ENCODE measurements around the gene DCAF17. TPM values are rescaled to one million over a fixed set of nuclear protein-coding genes. Genes with fewer than 3 reads are reported as not detected.

The DCAF17 gene
- total and polyA plus RNA-seq, 2 donors (not counting 1 experiment from before 2014, with no cell fraction given): 8.8 to 29.4 TPM

DNA sequence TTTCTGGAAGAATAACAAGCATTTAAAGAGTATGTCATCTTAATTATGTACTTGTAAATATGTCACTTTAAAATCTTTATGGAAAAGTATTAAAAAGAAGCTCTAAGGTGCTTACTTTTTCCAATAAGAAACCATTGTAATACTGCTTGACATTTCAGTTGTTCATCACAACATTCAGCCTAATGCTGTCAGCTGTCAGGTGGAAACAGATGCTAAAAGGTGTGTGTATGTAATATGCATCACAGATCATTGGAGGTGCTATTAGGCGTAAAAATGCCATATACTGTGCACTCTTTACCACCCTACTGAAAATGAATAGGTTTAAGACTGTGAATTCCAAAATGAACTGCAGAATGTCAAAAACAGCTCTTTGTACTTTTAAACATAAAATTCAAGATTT, 40.5 kb upstream of the DCAF17 start:
- Histone ChIP-seq H2AFZ (ENCODE audit: insufficient read depth, low read depth, low read length, poor library complexity, severe bottlenecking) (no peak overlapping the region), H3K27ac (ENCODE audit: low read length in 2 of 2) (no peak overlapping the region), H3K4me3 (ENCODE audit: control extremely low read depth in 1 of 5, extremely low read depth in 1 of 5, insufficient read depth in 1 of 5, low read depth in 2 of 5, low read length in 4 of 5) (no peak overlapping the region), H4K20me1 (ENCODE audit: control insufficient read depth, insufficient read depth, low read length, poor library complexity, severe bottlenecking) (no peaks in the 10 kb centered on the region), H3K9ac (ENCODE audit: low read length) (no peak overlapping the region), H3K27me3 (replicated peaks in 1 of 4; ENCODE audit: control extremely low read depth in 1 of 4, control insufficient read depth in 3 of 4, insufficient read depth in 4 of 4, low read length in 3 of 4) (no peaks in the 10 kb centered on the region), H3K9me3 (ENCODE audit: control extremely low read depth in 1 of 3, control insufficient read depth in 2 of 3, insufficient read depth in 1 of 3, low read length in 2 of 3) (peaks cover 0 to 1% (median 0%) of the 10 kb centered on the region in 3 donors), H3K4me2 (replicated peaks; ENCODE audit: low read depth, low read length, poor library complexity, severe bottlenecking) (no peak overlapping the region), H3K79me2 (ENCODE audit: control insufficient read depth, insufficient read depth, low read length) (peaks cover 9% of the 10 kb centered on the region), H3K36me3 (replicated peaks in 1 of 2; ENCODE audit: control extremely low read depth in 1 of 2, control insufficient read depth in 1 of 2, extremely low read depth in 1 of 2, insufficient read depth in 2 of 2, low read length in 1 of 2) (peaks cover 0 to 1% of the 10 kb centered on the region in 2 experiments), H3K4me1 (ENCODE audit: control insufficient read depth in 2 of 2, insufficient read depth in 2 of 2, low read length in 2 of 2) (peaks cover 16 to 26% of the 10 kb centered on the region in 2 donors)
- intact Hi-C loops (cut with micrococcal nuclease): no loop called here
- H3K4me1 Mint-ChIP-seq: peaks cover 29% of the 10 kb centered on the region
- H3K27ac Mint-ChIP-seq: no peak overlapping the region
- no peaks in the 10 kb centered on the region for H3K9me3 Mint-ChIP-seq (ENCODE audit: insufficient read depth)
- WGBS (ENCODE audit: insufficient coverage): no CpG with 5 or more reads among the region's 1 CpG
- no peaks in the 10 kb centered on the region for H3K27me3 Mint-ChIP-seq
- no peak for ATAC-seq (ENCODE audit: low read depth)
- POLR2A ChIA-PET: interaction anchor here (1.2 kb wide), 1 partner anchor 15 kb away, joined by 7 read pairs; no protein-coding TSS in a partner anchor
- CTCF ChIA-PET: no interaction called here
- DNase-seq: no peak
- TF ChIP-seq EZH2 (IDR thresholded peaks at IDR 0.05; ENCODE audit: borderline replicate concordance, insufficient read depth, low read depth, low read length, poor library complexity, severe bottlenecking): no peak
- no peak overlapping the region for H3K4me3 Mint-ChIP-seq

DNA sequence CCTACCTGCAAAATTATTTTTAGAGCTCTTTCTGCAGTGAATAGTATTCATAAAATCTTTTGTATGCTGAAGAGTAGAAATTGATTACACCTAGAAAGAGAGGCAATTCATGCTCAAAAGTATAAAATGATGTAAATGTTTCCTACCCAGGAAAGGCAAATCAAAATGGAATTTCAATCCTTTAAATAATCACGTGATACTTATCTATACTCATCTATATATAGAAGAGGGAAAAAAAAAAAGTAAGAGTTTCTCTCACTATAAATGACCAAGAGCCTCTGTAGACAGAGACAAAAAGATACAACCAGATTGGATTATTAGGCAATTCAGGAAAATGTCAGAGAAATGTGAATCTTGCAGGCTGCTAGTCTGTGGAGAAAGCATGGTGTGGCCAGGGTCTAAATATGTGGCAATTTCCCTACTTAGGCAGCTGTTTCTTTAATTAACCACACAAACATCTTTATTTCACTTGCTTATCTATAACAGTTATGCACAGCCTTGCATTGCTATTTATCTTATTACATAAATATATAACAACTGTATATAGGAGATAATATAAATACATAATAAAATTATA, 39.8 kb upstream of the DCAF17 start:
- Histone ChIP-seq H3K27ac (ENCODE audit: low read length in 2 of 2) (no peak overlapping the region), H3K4me1 (ENCODE audit: control insufficient read depth in 2 of 2, insufficient read depth in 2 of 2, low read length in 2 of 2) (peaks cover 13 to 23% of the 10 kb centered on the region in 2 donors), H3K9me3 (ENCODE audit: control extremely low read depth in 1 of 3, control insufficient read depth in 2 of 3, insufficient read depth in 1 of 3, low read length in 2 of 3) (peaks cover 0 to 1% (median 0%) of the 10 kb centered on the region in 3 donors), H3K4me3 (ENCODE audit: control extremely low read depth in 1 of 5, extremely low read depth in 1 of 5, insufficient read depth in 1 of 5, low read depth in 2 of 5, low read length in 4 of 5) (no peak overlapping the region), H3K79me2 (ENCODE audit: control insufficient read depth, insufficient read depth, low read length) (peaks cover 9% of the 10 kb centered on the region), H4K20me1 (ENCODE audit: control insufficient read depth, insufficient read depth, low read length, poor library complexity, severe bottlenecking) (no peaks in the 10 kb centered on the region), H3K9ac (ENCODE audit: low read length) (no peak overlapping the region), H3K27me3 (replicated peaks in 1 of 4; ENCODE audit: control extremely low read depth in 1 of 4, control insufficient read depth in 3 of 4, insufficient read depth in 4 of 4, low read length in 3 of 4) (no peaks in the 10 kb centered on the region), H2AFZ (ENCODE audit: insufficient read depth, low read depth, low read length, poor library complexity, severe bottlenecking) (no peak overlapping the region), H3K4me2 (replicated peaks; ENCODE audit: low read depth, low read length, poor library complexity, severe bottlenecking) (no peak overlapping the region), H3K36me3 (replicated peaks in 1 of 2; ENCODE audit: control extremely low read depth in 1 of 2, control insufficient read depth in 1 of 2, extremely low read depth in 1 of 2, insufficient read depth in 2 of 2, low read length in 1 of 2) (peaks cover 0 to 1% of the 10 kb centered on the region in 2 experiments)
- Mint-ChIP-seq H3K4me3 (no peak overlapping the region), H3K9me3 (ENCODE audit: insufficient read depth) (no peaks in the 10 kb centered on the region), H3K4me1 (peaks cover 27% of the 10 kb centered on the region), H3K27me3 (no peaks in the 10 kb centered on the region), H3K27ac (no peak overlapping the region)
- ATAC-seq (ENCODE audit: low read depth): no peak
- CTCF ChIA-PET: interaction anchor here (1.5 kb wide), 1 partner anchor 10 kb away, joined by 3 read pairs; no protein-coding TSS in a partner anchor
- intact Hi-C loops (cut with micrococcal nuclease): no loop called here
- POLR2A ChIA-PET: interaction anchor here (1.2 kb wide), 1 partner anchor 14 kb away, joined by 7 read pairs; no protein-coding TSS in a partner anchor
- WGBS (ENCODE audit: insufficient coverage): no CpG with 5 or more reads among the region's 1 CpG
- DNase-seq: no peak
- no peak for TF ChIP-seq EZH2 (IDR thresholded peaks at IDR 0.05; ENCODE audit: borderline replicate concordance, insufficient read depth, low read depth, low read length, poor library complexity, severe bottlenecking)
- TF ChIP-seq, protein P1, sequence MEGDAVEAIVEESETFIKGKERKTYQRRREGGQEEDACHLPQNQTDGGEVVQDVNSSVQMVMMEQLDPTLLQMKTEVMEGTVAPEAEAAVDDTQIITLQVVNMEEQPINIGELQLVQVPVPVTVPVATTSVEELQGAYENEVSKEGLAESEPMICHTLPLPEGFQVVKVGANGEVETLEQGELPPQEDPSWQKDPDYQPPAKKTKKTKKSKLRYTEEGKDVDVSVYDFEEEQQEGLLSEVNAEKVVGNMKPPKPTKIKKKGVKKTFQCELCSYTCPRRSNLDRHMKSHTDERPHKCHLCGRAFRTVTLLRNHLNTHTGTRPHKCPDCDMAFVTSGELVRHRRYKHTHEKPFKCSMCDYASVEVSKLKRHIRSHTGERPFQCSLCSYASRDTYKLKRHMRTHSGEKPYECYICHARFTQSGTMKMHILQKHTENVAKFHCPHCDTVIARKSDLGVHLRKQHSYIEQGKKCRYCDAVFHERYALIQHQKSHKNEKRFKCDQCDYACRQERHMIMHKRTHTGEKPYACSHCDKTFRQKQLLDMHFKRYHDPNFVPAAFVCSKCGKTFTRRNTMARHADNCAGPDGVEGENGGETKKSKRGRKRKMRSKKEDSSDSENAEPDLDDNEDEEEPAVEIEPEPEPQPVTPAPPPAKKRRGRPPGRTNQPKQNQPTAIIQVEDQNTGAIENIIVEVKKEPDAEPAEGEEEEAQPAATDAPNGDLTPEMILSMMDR (IDR thresholded peaks at IDR 0.05): no peak
